Breast epithelium (tissue), 4 donors: ENCODE results near the gene NPS. TPM values are rescaled to one million over a fixed set of nuclear protein-coding genes. Genes with fewer than 3 reads are reported as not detected.

Source experiments
- DNase-seq, 2 donors: peaks; one replicate each; pipeline ENCODE4 v3.0.0-alpha.2; 2019; ENCODE audit warnings: low spot score in 2 of 2
- H3K27ac ChIP-seq, 2 donors: fragments of 200-600 bp; sonication (generic) in 1 of 2; one replicate each; pipeline ENCODE4 v1.5.1; 2016 to 2019; ENCODE audit warnings: mild to moderate bottlenecking in 1 of 2
- H3K27me3 ChIP-seq, 2 donors: fragments of 200-600 bp; sonication (generic) in 1 of 2; one replicate each; pipeline versions ENCODE4 v1.5.1 to v1.6.0; 2017 to 2019; ENCODE audit warnings: control low read depth in 1 of 2, mild to moderate bottlenecking in 1 of 2
- H3K36me3 ChIP-seq: fragments of 200-600 bp; one replicate; pipeline ENCODE4 v1.5.1; 2019
- H3K4me1 ChIP-seq, 2 donors: fragments of 200-600 bp; sonication (generic); one replicate each; pipeline ENCODE4 v1.5.1; 2016 to 2019; ENCODE audit warnings: control low read depth in 1 of 2
- H3K4me3 ChIP-seq, 3 donors: fragments of 200-600 bp; sonication (generic); 1 replicate in 2 of 3; 2 replicates in 1 of 3; pipeline ENCODE4 v1.5.1; 2016 to 2019; ENCODE audit warnings: mild to moderate bottlenecking in 3 of 3, moderate library complexity in 2 of 3
- H3K9me3 ChIP-seq, 2 donors: fragments of 200-600 bp; sonication (generic) in 1 of 2; one replicate each; pipeline ENCODE4 v1.5.1; 2016 to 2019; ENCODE audit warnings: control low read depth in 1 of 2
- POLR2A ChIP-seq: fragments of 450-650 bp; IDR thresholded peaks from one replicate; pipeline ENCODE4 v1.6.1; 2016; ENCODE audit warnings: antibody characterized with exemption, mild to moderate bottlenecking, moderate library complexity
- POLR2AphosphoS5 ChIP-seq, 3 donors: sonication (generic); formaldehyde crosslinking; IDR thresholded peaks; one replicate each; pipeline ENCODE4 v1.6.1; 2017; ENCODE audit warnings: antibody characterized with exemption in 3 of 3
- intact Hi-C: fragments of 100-400 bp; cut with DNase I; formaldehyde crosslinking; loops from one replicate; pipeline ENCODE4 v1.15.1; 2023; ENCODE audit warnings: low total_unique reads
- total RNA-seq, 3 donors: library from RNA; depleted of rRNA; stranded (reverse); fragments of >200 nt; gene quantifications; one replicate each; pipeline ENCODE4 v1.1.0, GENCODE V29; 2016
- TF ChIP-seq, protein P1 (sequence below), 3 donors: fragments of 450-650 bp; IDR thresholded peaks; one replicate each; pipeline ENCODE4 v1.5.1; 2016 to 2017; ENCODE audit warnings: antibody characterized with exemption in 3 of 3, mild to moderate bottlenecking in 3 of 3, moderate library complexity in 3 of 3

NPS gene
- total RNA-seq, 3 donors from 2014 or later: not detected

- no peaks in the 10 kb centered on the region for H3K4me1 ChIP-seq
- no peaks in the 10 kb centered on the region for H3K27me3 ChIP-seq
- H3K27ac ChIP-seq: no peak overlapping the region
- no peaks in the 10 kb centered on the region for H3K9me3 ChIP-seq
- intact Hi-C loops: no loop called here
- no peaks in the 10 kb centered on the region for H3K36me3 ChIP-seq
- TF ChIP-seq POLR2AphosphoS5 (IDR thresholded peaks at IDR 0.05) (no peak), POLR2A (no peak)
- TF ChIP-seq, protein P1, sequence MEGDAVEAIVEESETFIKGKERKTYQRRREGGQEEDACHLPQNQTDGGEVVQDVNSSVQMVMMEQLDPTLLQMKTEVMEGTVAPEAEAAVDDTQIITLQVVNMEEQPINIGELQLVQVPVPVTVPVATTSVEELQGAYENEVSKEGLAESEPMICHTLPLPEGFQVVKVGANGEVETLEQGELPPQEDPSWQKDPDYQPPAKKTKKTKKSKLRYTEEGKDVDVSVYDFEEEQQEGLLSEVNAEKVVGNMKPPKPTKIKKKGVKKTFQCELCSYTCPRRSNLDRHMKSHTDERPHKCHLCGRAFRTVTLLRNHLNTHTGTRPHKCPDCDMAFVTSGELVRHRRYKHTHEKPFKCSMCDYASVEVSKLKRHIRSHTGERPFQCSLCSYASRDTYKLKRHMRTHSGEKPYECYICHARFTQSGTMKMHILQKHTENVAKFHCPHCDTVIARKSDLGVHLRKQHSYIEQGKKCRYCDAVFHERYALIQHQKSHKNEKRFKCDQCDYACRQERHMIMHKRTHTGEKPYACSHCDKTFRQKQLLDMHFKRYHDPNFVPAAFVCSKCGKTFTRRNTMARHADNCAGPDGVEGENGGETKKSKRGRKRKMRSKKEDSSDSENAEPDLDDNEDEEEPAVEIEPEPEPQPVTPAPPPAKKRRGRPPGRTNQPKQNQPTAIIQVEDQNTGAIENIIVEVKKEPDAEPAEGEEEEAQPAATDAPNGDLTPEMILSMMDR (IDR thresholded peaks at IDR 0.05): no peak
- DNase-seq: no peak
- H3K4me3 ChIP-seq: no peak overlapping the region
Measured at GRCh38 chr10:127527891-127528290, 21.2 kb upstream of the NPS start.

DNA sequence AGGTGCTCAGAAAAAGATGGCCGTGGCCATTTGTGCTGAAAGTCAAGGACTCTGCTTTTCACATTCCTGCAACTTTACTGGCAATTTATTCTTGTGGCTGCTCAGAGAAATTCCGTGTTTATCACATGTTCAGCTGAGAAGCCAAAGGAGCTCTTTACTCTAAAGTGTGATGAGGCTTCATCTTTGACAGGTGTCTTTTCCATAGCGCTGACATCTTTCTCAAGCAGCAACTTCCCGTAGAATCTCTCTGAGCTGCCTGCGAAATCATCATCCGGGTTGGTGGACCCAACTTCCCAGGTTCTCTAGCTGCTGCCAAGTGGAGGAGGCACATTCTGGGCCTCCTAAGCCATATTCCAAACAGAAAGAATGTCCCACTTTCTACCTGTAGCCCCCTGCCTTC, 16.9 kb upstream of the NPS start:
- intact Hi-C loops: no loop called here
- Histone ChIP-seq H3K36me3 (no peaks in the 10 kb centered on the region), H3K27me3 (no peaks in the 10 kb centered on the region), H3K4me3 (no peak overlapping the region), H3K9me3 (peaks cover 0 to 4% of the 10 kb centered on the region in 2 donors), H3K4me1 (no peaks in the 10 kb centered on the region), H3K27ac (no peak overlapping the region)
- TF ChIP-seq POLR2AphosphoS5 (IDR thresholded peaks at IDR 0.05) (no peak), POLR2A (no peak)
- TF ChIP-seq, protein P1 (IDR thresholded peaks at IDR 0.05): no peak
- DNase-seq: no peak

DNA sequence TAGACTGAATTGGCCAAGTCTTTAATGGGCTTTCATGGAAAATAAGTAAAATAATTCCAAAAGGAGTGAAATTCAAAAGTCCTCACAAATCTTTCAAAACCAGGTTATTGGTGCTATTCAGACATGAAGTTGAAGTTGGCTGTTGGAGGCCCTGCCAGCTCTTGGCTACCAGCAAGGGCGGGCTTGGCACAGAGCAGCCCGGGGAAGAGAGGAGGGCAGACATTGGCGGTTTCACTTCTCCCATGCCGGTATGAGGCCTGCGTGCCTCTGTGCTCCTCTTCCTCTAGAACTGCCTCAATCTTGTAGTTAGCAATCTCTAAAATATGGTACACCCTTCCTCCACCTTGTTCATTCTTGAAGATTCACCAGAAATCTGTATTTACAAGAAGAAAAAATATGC, 16.4 kb upstream of the NPS start:
- DNase-seq: no peak
- Histone ChIP-seq H3K27me3 (no peaks in the 10 kb centered on the region), H3K9me3 (peaks cover 0 to 4% of the 10 kb centered on the region in 2 donors), H3K4me1 (no peaks in the 10 kb centered on the region), H3K4me3 (no peak overlapping the region), H3K36me3 (no peaks in the 10 kb centered on the region), H3K27ac (no peak overlapping the region)
- no peak for TF ChIP-seq POLR2A
- TF ChIP-seq POLR2AphosphoS5 (IDR thresholded peaks at IDR 0.05): no peak
- TF ChIP-seq, protein P1 (IDR thresholded peaks at IDR 0.05): no peak
- intact Hi-C loops: no loop called here

DNA sequence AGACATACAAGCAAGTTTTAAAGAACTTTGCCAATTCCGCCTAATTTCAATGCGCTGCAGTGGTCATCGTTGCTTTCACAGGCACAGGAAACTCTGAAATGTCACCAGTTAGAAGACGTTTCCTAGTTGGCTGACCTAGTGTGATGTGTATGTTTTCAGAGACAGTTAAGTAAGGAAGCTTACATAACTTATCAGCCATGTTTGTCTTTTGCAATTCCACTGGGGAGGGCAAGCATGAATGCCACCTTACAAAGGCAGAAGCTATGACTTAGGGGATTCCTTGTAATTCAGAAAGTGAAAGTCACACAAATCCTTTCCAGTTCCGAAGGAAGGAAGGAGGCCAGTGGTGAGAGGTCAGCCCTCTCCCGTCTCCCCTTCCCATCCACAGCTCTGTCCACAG, 15.0 kb upstream of the NPS start:
- Histone ChIP-seq H3K27ac (no peak overlapping the region), H3K27me3 (no peaks in the 10 kb centered on the region), H3K9me3 (peaks cover 0 to 4% of the 10 kb centered on the region in 2 donors), H3K4me3 (no peak overlapping the region), H3K4me1 (no peaks in the 10 kb centered on the region), H3K36me3 (no peaks in the 10 kb centered on the region)
- intact Hi-C loops: no loop called here
- DNase-seq: no peak
- no peak for TF ChIP-seq POLR2AphosphoS5 (IDR thresholded peaks at IDR 0.05)
- TF ChIP-seq POLR2A: no peak
- TF ChIP-seq, protein P1 (IDR thresholded peaks at IDR 0.05): no peak

DNA sequence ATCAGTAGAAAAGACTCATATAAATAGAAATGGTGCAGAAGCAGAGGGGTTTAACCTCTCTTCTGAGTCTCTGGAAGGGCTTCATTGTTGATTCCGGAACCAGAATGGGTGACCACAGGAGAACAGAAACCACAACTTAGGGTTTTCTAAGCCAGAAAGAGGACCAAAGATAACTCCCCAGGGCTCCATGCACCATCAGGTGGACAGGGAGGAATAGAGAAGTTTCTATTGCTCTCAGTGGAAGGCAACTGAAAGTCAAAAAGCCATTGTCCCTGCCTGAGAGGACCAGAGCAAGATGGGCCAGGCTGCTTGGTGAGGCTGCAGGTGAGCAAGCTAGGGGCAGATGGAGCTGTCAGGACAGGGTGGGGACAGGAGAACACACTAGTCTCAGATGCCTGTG, 14.6 kb upstream of the NPS start:
- Histone ChIP-seq H3K36me3 (no peaks in the 10 kb centered on the region), H3K4me1 (no peaks in the 10 kb centered on the region), H3K27me3 (no peaks in the 10 kb centered on the region), H3K27ac (no peak overlapping the region), H3K9me3 (peaks cover 0 to 4% of the 10 kb centered on the region in 2 donors), H3K4me3 (no peak overlapping the region)
- intact Hi-C loops: no loop called here
- TF ChIP-seq, protein P1 (IDR thresholded peaks at IDR 0.05): no peak
- TF ChIP-seq POLR2AphosphoS5 (IDR thresholded peaks at IDR 0.05): no peak
- no peak for TF ChIP-seq POLR2A
- no peak for DNase-seq
